MM.1S (cell line): ENCODE measurements around the gene EBF4.

Experiments
- DNase-seq: peaks from one replicate; pipeline ENCODE4 v3.0.0-alpha.2; 2015
- H2AFZ ChIP-seq: fragments of 300-600 bp; sonication (generic); 2 replicates; pipeline ENCODE4 v1.6.0; 2016; ENCODE audit warnings: antibody characterized with exemption, low read length
- H3F3A ChIP-seq: fragments of 300-600 bp; sonication (generic); 2 replicates; pipeline ENCODE4 v1.6.1; 2016; ENCODE audit warnings: mild to moderate bottlenecking, antibody characterized with exemption, low read length, moderate library complexity, mixed read lengths; ENCODE audit not compliant: insufficient read depth
- H3K27ac ChIP-seq: fragments of 300-600 bp; sonication (generic); 2 replicates; pipeline ENCODE4 v1.5.1; 2016; ENCODE audit warnings: mild to moderate bottlenecking, low read length
- H3K27me3 ChIP-seq: fragments of 300-600 bp; sonication (generic); replicated peaks from 2 replicates; pipeline ENCODE4 v1.6.0; 2016; ENCODE audit warnings: low read length; ENCODE audit not compliant: insufficient read depth
- H3K36me3 ChIP-seq: fragments of 300-600 bp; sonication (generic); replicated peaks from 2 replicates; pipeline ENCODE4 v1.6.1; 2016; ENCODE audit warnings: mild to moderate bottlenecking, low read length, mixed read lengths; ENCODE audit not compliant: insufficient read depth
- H3K4me1 ChIP-seq: fragments of 300-600 bp; sonication (generic); 2 replicates; pipeline ENCODE4 v1.6.1; 2016; ENCODE audit warnings: low read length, mixed read lengths
- H3K4me2 ChIP-seq: fragments of 300-600 bp; sonication (generic); 2 replicates; pipeline ENCODE4 v1.6.0; 2016; ENCODE audit warnings: low read depth, low read length
- H3K4me3 ChIP-seq: fragments of 300-600 bp; sonication (generic); 2 replicates; pipeline ENCODE4 v1.5.1; 2016; ENCODE audit warnings: low read length, mixed read lengths
- H3K79me2 ChIP-seq: fragments of 300-600 bp; sonication (generic); 2 replicates; pipeline ENCODE4 v1.6.1; 2016; ENCODE audit warnings: mixed run types, low read length, mixed read lengths
- H3K9ac ChIP-seq: fragments of 300-600 bp; sonication (generic); 2 replicates; pipeline ENCODE4 v1.6.1; 2016; ENCODE audit warnings: low read length, mixed read lengths
- H3K9me2 ChIP-seq: fragments of 300-600 bp; sonication (generic); replicated peaks from 2 replicates; pipeline ENCODE4 v1.6.1; 2016; ENCODE audit warnings: mild to moderate bottlenecking, low read length, mixed read lengths; ENCODE audit not compliant: insufficient read depth
- H3K9me3 ChIP-seq: fragments of 300-600 bp; sonication (generic); replicated peaks from 2 replicates; pipeline ENCODE4 v1.6.1; 2016; ENCODE audit warnings: mild to moderate bottlenecking, low read length, mixed read lengths; ENCODE audit not compliant: insufficient read depth
- H4K20me1 ChIP-seq: fragments of 300-600 bp; sonication (generic); 2 replicates; pipeline ENCODE4 v1.6.1; 2016; ENCODE audit warnings: mild to moderate bottlenecking, low read length, moderate library complexity, mixed read lengths; ENCODE audit not compliant: insufficient read depth
- CTCF ChIP-seq: fragments of 300-600 bp; sonication (generic); IDR thresholded peaks from 2 replicates; pipeline ENCODE4 v1.5.1; 2016; ENCODE audit warnings: antibody characterized with exemption, low read length, mixed read lengths
- EZH2 ChIP-seq: fragments of 300-600 bp; sonication (generic); optimal IDR thresholded peaks from 2 replicates; pipeline ENCODE3; 2017; ENCODE audit warnings: low read depth, mild to moderate bottlenecking, antibody characterized with exemption, low read length, mixed read lengths
- EZH2phosphoT487 ChIP-seq: fragments of 300-600 bp; sonication (generic); IDR thresholded peaks from 2 replicates; pipeline ENCODE4 v1.6.1; 2018; ENCODE audit warnings: antibody characterized with exemption, low read length

Gene EBF4

GRCh38 chr20:2794202-2794748 is 101.7 kb downstream of the EBF4 start:
- TF ChIP-seq CTCF (no peak), EZH2 (no peak), EZH2phosphoT487 (no peak)
- Histone ChIP-seq H3F3A (no peaks in the 10 kb centered on the region), H3K27me3 (peaks cover 50% of the 10 kb centered on the region), H4K20me1 (no peaks in the 10 kb centered on the region), H3K79me2 (no peaks in the 10 kb centered on the region), H3K9me2 (no peaks in the 10 kb centered on the region), H3K27ac (no peak overlapping the region), H3K9me3 (no peaks in the 10 kb centered on the region), H3K4me2 (no peak overlapping the region), H3K36me3 (no peaks in the 10 kb centered on the region), H3K4me1 (no peaks in the 10 kb centered on the region), H3K9ac (no peak overlapping the region), H3K4me3 (no peak overlapping the region), H2AFZ (no peak overlapping the region)
- no peak for DNase-seq

GRCh38 chr20:2794866-2795447 is 102.4 kb downstream of the EBF4 start:
- H3K9me2 ChIP-seq, result no peaks in the 10 kb centered on the region
- H3K27ac ChIP-seq, result no peak overlapping the region
- H3K9me3 ChIP-seq, result no peaks in the 10 kb centered on the region
- no peaks in the 10 kb centered on the region for H4K20me1 ChIP-seq
- H3K36me3 ChIP-seq, result no peaks in the 10 kb centered on the region
- H3K9ac ChIP-seq, result no peak overlapping the region
- TF ChIP-seq EZH2, result no peak
- no peak overlapping the region for H2AFZ ChIP-seq
- no peak for DNase-seq
- peaks cover 57% of the 10 kb centered on the region for H3K27me3 ChIP-seq
- H3K79me2 ChIP-seq, result no peaks in the 10 kb centered on the region
- no peak overlapping the region for H3K4me3 ChIP-seq
- H3K4me2 ChIP-seq, result no peak overlapping the region
- H3F3A ChIP-seq, result no peaks in the 10 kb centered on the region
- H3K4me1 ChIP-seq, result no peaks in the 10 kb centered on the region

- Histone ChIP-seq H3K9ac (no peak overlapping the region), H3K79me2 (no peaks in the 10 kb centered on the region), H3K4me3 (no peak overlapping the region), H2AFZ (no peak overlapping the region), H3K4me2 (no peak overlapping the region), H3F3A (no peaks in the 10 kb centered on the region), H4K20me1 (no peaks in the 10 kb centered on the region), H3K4me1 (no peaks in the 10 kb centered on the region), H3K27ac (no peak overlapping the region), H3K36me3 (no peaks in the 10 kb centered on the region), H3K27me3 (peaks cover 60% of the 10 kb centered on the region), H3K9me3 (no peaks in the 10 kb centered on the region), H3K9me2 (no peaks in the 10 kb centered on the region)
- TF ChIP-seq EZH2 (no peak), EZH2phosphoT487 (no peak), CTCF (no peak)
- no peak for DNase-seq
Measured at GRCh38 chr20:2795451-2795850, 102.9 kb downstream of the EBF4 start.

- no peaks in the 10 kb centered on the region for H3K36me3 ChIP-seq
- H3K27ac ChIP-seq, result no peak overlapping the region
- H3K4me3 ChIP-seq, result no peak overlapping the region
- TF ChIP-seq EZH2phosphoT487, result no peak
- TF ChIP-seq CTCF, result no peak
- no peak for TF ChIP-seq EZH2
- H3K9ac ChIP-seq, result no peak overlapping the region
- no peaks in the 10 kb centered on the region for H3F3A ChIP-seq
- DNase-seq, result no peak
- no peaks in the 10 kb centered on the region for H3K4me1 ChIP-seq
- H2AFZ ChIP-seq, result no peak overlapping the region
- H3K79me2 ChIP-seq, result no peaks in the 10 kb centered on the region
- H3K9me3 ChIP-seq, result no peaks in the 10 kb centered on the region
- H3K27me3 ChIP-seq, result peaks cover 67% of the 10 kb centered on the region
- H3K4me2 ChIP-seq, result no peak overlapping the region
- no peaks in the 10 kb centered on the region for H4K20me1 ChIP-seq
- H3K9me2 ChIP-seq, result no peaks in the 10 kb centered on the region
Measured at GRCh38 chr20:2796011-2796660, 103.6 kb downstream of the EBF4 start.
